ENCODE measurements around the gene FGG.

DNA sequence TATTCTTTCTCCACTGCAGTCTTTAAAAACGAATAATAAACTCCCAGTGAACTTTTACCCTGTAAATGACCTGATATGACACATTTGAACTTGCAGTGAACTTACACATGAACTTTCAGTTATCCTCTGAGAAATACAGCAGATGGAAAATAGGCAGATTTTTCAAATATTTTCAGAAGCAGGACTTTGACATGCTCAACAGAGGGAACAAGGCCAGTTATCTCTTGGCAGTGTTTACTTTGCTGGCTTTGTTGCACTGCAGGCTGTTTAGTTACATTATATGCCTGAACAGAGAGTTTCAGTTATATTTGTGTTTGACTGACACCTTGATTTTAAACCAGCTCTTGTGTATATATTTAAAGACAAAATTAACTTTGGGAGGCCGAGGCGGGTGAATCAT lies 47.6 kb upstream of the FGG start:
- TF ChIP-seq CTCF (conservative IDR thresholded peaks at IDR 0.05; ENCODE audit: low read depth, low read length) (no peak), EZH2 (IDR thresholded peaks at IDR 0.05; ENCODE audit: borderline replicate concordance, low read depth, low read length, poor library complexity, severe bottlenecking) (no peak)
